Neural crest cell (in vitro differentiated cells): Measurements from ENCODE around the gene GSDME. TPM values are rescaled to one million over a fixed set of nuclear protein-coding genes. Genes with fewer than 3 reads are reported as not detected.

ENCODE experiments used
- DNase-seq: peaks from one replicate; pipeline ENCODE4 v3.0.0; 2021; ENCODE audit warnings: low read depth, mixed read lengths, low spot score
- H3K27ac Mint-ChIP-seq: one replicate; pipeline ENCODE4 v1.8.0; 2021; ENCODE audit warnings: mild to moderate bottlenecking, mixed read lengths; ENCODE audit not compliant: unreplicated experiment
- H3K27me3 Mint-ChIP-seq: 2 replicates; pipeline ENCODE4 v1.8.0; 2021; ENCODE audit warnings: low read depth, mild to moderate bottlenecking, mixed read lengths
- H3K36me3 Mint-ChIP-seq: 2 replicates; pipeline ENCODE4 v1.8.0; 2021; ENCODE audit warnings: low read depth, mild to moderate bottlenecking, mixed read lengths
- H3K4me1 Mint-ChIP-seq: 2 replicates; pipeline ENCODE4 v1.8.0; 2021; ENCODE audit warnings: mixed read lengths
- H3K4me3 Mint-ChIP-seq: one replicate; pipeline ENCODE4 v1.8.0; 2021; ENCODE audit warnings: mild to moderate bottlenecking, mixed read lengths
- H3K9me3 Mint-ChIP-seq: 2 replicates; pipeline ENCODE4 v1.8.0; 2021; ENCODE audit warnings: mixed read lengths
- total RNA-seq: library from RNA; stranded (reverse); gene quantifications from 2 replicates; pipeline ENCODE4 v1.2.1, GENCODE V29; 2021
- TF ChIP-seq, protein P1 (sequence below): fragments of 200-600 bp; sonication (generic); conservative IDR thresholded peaks from 2 replicates; pipeline ENCODE4 v1.5.0; 2021; ENCODE audit warnings: antibody characterized with exemption, mild to moderate bottlenecking

The GSDME gene
- total RNA-seq, 1 donor from 2014 or later, result 18.9 TPM

- H3K9me3 Mint-ChIP-seq, result peaks cover 3% of the 10 kb centered on the region
- no peak for DNase-seq
- H3K4me3 Mint-ChIP-seq, result no peak overlapping the region
- TF ChIP-seq, protein P1, sequence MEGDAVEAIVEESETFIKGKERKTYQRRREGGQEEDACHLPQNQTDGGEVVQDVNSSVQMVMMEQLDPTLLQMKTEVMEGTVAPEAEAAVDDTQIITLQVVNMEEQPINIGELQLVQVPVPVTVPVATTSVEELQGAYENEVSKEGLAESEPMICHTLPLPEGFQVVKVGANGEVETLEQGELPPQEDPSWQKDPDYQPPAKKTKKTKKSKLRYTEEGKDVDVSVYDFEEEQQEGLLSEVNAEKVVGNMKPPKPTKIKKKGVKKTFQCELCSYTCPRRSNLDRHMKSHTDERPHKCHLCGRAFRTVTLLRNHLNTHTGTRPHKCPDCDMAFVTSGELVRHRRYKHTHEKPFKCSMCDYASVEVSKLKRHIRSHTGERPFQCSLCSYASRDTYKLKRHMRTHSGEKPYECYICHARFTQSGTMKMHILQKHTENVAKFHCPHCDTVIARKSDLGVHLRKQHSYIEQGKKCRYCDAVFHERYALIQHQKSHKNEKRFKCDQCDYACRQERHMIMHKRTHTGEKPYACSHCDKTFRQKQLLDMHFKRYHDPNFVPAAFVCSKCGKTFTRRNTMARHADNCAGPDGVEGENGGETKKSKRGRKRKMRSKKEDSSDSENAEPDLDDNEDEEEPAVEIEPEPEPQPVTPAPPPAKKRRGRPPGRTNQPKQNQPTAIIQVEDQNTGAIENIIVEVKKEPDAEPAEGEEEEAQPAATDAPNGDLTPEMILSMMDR, result no peak
- H3K36me3 Mint-ChIP-seq, result peaks cover 12% of the 10 kb centered on the region
- H3K4me1 Mint-ChIP-seq, result no peaks in the 10 kb centered on the region
- H3K27me3 Mint-ChIP-seq, result no peaks in the 10 kb centered on the region
- no peak overlapping the region for H3K27ac Mint-ChIP-seq
These were observed 97.8 kb downstream of the GSDME start for GRCh38 chr7:24659505-24659904.

GRCh38 chr7:24657980-24658379 lies 99.3 kb downstream of the GSDME start:
- DNase-seq, result no peak
- Mint-ChIP-seq H3K4me3 (no peak overlapping the region), H3K9me3 (peaks cover 3% of the 10 kb centered on the region), H3K27me3 (no peaks in the 10 kb centered on the region), H3K36me3 (peaks cover 12% of the 10 kb centered on the region), H3K4me1 (no peaks in the 10 kb centered on the region), H3K27ac (no peak overlapping the region)
- TF ChIP-seq, protein P1, result no peak

DNA sequence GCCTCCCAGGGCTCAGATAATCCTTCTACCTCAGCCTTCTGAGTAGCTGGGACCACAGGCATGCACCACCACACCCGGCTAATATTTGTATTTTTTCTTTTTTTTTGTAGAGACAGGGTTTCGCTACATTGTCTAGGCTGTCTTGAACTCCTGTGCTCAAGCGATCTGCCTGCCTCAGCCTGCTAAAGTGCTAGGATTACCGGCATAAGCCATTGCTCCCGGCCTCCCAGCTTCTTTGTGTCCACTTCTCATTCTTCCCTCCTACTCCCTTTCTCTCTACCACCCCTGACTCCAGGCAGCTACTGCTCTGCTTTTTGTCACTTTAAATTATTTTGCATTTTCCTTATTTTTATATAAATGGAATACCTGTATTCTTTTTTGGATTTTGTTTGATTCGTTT lies 100.7 kb downstream of the GSDME start:
- H3K27me3 Mint-ChIP-seq, result no peaks in the 10 kb centered on the region
- TF ChIP-seq, protein P1, result no peak
- H3K36me3 Mint-ChIP-seq, result peaks cover 12% of the 10 kb centered on the region
- H3K27ac Mint-ChIP-seq, result no peak overlapping the region
- no peaks in the 10 kb centered on the region for H3K4me1 Mint-ChIP-seq
- no peak overlapping the region for H3K4me3 Mint-ChIP-seq
- H3K9me3 Mint-ChIP-seq, result peaks cover 3% of the 10 kb centered on the region
- DNase-seq, result no peak

GRCh38 chr7:24654305-24654704 lies 103.0 kb downstream of the GSDME start:
- H3K27ac Mint-ChIP-seq, result no peak overlapping the region
- no peaks in the 10 kb centered on the region for H3K4me1 Mint-ChIP-seq
- no peak for DNase-seq
- no peak overlapping the region for H3K4me3 Mint-ChIP-seq
- peaks cover 9% of the 10 kb centered on the region for H3K36me3 Mint-ChIP-seq
- TF ChIP-seq, protein P1, result no peak
- H3K27me3 Mint-ChIP-seq, result no peaks in the 10 kb centered on the region
- H3K9me3 Mint-ChIP-seq, result peaks cover 3% of the 10 kb centered on the region

DNA sequence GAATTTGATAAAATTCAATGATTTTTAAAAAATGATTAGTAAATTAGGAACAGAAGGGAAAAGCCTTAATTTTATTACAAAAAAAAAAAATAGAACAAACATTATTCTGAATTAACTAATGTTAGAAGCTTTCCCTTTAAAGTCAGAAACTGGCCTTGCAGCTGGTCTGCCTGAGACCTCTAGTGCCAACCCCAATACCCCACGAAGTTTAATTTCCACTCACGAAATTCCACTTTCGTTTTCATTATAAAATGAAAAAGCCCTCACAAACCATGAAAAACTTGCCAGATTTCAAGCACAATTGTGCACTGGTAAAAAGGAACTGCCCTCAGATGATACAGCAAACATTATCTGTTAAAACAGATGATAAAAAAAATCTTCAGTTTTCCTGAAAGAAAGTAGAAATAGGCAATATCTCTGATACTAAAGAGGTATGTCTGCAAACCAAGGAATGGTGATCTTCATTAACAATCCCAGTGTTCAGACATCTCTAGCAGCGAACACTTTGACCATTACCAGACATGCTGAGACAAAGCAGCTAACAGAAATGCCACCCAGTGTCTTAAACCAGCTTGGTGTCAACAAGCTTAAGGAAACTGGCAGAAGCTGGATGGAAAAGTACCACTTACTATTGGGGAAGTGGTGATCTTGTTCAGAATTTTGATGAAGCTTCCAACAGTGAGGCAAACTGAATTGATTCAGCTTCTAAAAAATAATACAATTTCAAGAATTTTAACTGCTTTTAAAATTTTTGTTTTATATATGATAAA lies 103.8 kb downstream of the GSDME start:
- H3K36me3 Mint-ChIP-seq, result peaks cover 3% of the 10 kb centered on the region
- no peak overlapping the region for H3K27ac Mint-ChIP-seq
- no peaks in the 10 kb centered on the region for H3K27me3 Mint-ChIP-seq
- H3K9me3 Mint-ChIP-seq, result no peaks in the 10 kb centered on the region
- H3K4me3 Mint-ChIP-seq, result no peak overlapping the region
- no peaks in the 10 kb centered on the region for H3K4me1 Mint-ChIP-seq
- TF ChIP-seq, protein P1, result no peak
- DNase-seq, result no peak
